Hepatocyte (in vitro differentiated cells): ENCODE results near the gene FAM47C. TPM values are rescaled to one million over a fixed set of nuclear protein-coding genes. Genes with fewer than 3 reads are reported as not detected.
"Not testable (repeated sequence)": the region's sequence is repeated elsewhere in the genome, so short reads cannot be mapped to it uniquely, and the experiment has no call there.

Experiments used
- DNase-seq: peaks from one replicate; pipeline ENCODE4 v3.0.0-alpha.2; 2016; ENCODE audit warnings: low spot score
- H2AFZ ChIP-seq: fragments of 200-600 bp; sonication (generic); 2 replicates; pipeline ENCODE4 v1.6.0; 2016; ENCODE audit warnings: antibody characterized with exemption, mild to moderate bottlenecking
- H3K27ac ChIP-seq: fragments of 200-600 bp; sonication (generic); 2 replicates; pipeline ENCODE4 v1.5.1; 2016; ENCODE audit warnings: mild to moderate bottlenecking
- H3K27me3 ChIP-seq: fragments of 200-600 bp; sonication (generic); 2 replicates; pipeline ENCODE4 v1.6.1; 2016
- H3K36me3 ChIP-seq: fragments of 200-600 bp; sonication (generic); replicated peaks from 2 replicates; pipeline ENCODE4 v1.5.1; 2016; ENCODE audit warnings: low read depth; ENCODE audit not compliant: insufficient read depth
- H3K4me1 ChIP-seq: fragments of 200-600 bp; sonication (generic); 2 replicates; pipeline ENCODE4 v1.5.1; 2016; ENCODE audit warnings: mild to moderate bottlenecking, moderate library complexity; ENCODE audit not compliant: insufficient read depth
- H3K4me2 ChIP-seq: fragments of 200-600 bp; sonication (generic); 2 replicates; pipeline ENCODE4 v1.6.0; 2016
- H3K4me3 ChIP-seq: fragments of 200-600 bp; sonication (generic); 2 replicates; pipeline ENCODE4 v1.5.1; 2016; ENCODE audit warnings: mild to moderate bottlenecking
- H3K79me2 ChIP-seq: fragments of 200-600 bp; sonication (generic); 2 replicates; pipeline ENCODE4 v1.6.0; 2017; ENCODE audit warnings: mild to moderate bottlenecking
- H3K9me2 ChIP-seq: fragments of 200-600 bp; sonication (generic); replicated peaks from 2 replicates; pipeline ENCODE4 v1.6.0; 2017; ENCODE audit warnings: mild to moderate bottlenecking; ENCODE audit not compliant: insufficient read depth
- H3K9me3 ChIP-seq: fragments of 200-600 bp; sonication (generic); 2 replicates; pipeline ENCODE4 v1.5.1; 2016; ENCODE audit warnings: low read depth, mild to moderate bottlenecking
- H4K20me1 ChIP-seq: fragments of 200-600 bp; sonication (generic); 2 replicates; pipeline ENCODE4 v1.6.0; 2016; ENCODE audit warnings: mild to moderate bottlenecking; ENCODE audit not compliant: insufficient read depth, poor library complexity, severe bottlenecking
- EZH2 ChIP-seq: fragments of 200-600 bp; sonication (generic); IDR thresholded peaks from 2 replicates; pipeline ENCODE4 v1.6.1; 2016; ENCODE audit warnings: antibody characterized with exemption, mild to moderate bottlenecking, borderline replicate concordance
- EZH2phosphoT487 ChIP-seq: fragments of 200-600 bp; sonication (generic); IDR thresholded peaks from one replicate; pipeline ENCODE4 v1.6.1; 2018; ENCODE audit warnings: antibody characterized with exemption, mild to moderate bottlenecking, low read depth, moderate library complexity; ENCODE audit not compliant: unreplicated experiment, severe bottlenecking
- WGBS: methylation state at CpG from one replicate; pipeline ENCODE4 v1.1.6; 2016; ENCODE audit warnings: low lambda C conversion rate; ENCODE audit errors: missing lambda C conversion rate; 5-methylcytosine and 5-hydroxymethylcytosine counted together
- polyA plus RNA-seq: library from polyadenylated mRNA; unstranded; fragments of >200 nt; fragmentation: Nextera tagmentation; extraction: Ambion mirVana; gene quantifications from 2 replicates; pipeline ENCODE4 v1.2.1, GENCODE V29; 2016
- total RNA-seq: library from RNA; depleted of rRNA; stranded (reverse); fragments of >200 nt; gene quantifications from 2 replicates; pipeline ENCODE4 v1.2.3, GENCODE V29; 2014
- TF ChIP-seq, protein P1 (sequence below): fragments of 200-600 bp; sonication (generic); IDR thresholded peaks from 2 replicates; pipeline ENCODE4 v1.5.1; 2016; ENCODE audit warnings: antibody characterized with exemption, mild to moderate bottlenecking; ENCODE audit not compliant: poor library complexity

FAM47C gene
- total and polyA plus RNA-seq, 2 experiments from 2014 or later, result not detected

- TF ChIP-seq, protein P1, sequence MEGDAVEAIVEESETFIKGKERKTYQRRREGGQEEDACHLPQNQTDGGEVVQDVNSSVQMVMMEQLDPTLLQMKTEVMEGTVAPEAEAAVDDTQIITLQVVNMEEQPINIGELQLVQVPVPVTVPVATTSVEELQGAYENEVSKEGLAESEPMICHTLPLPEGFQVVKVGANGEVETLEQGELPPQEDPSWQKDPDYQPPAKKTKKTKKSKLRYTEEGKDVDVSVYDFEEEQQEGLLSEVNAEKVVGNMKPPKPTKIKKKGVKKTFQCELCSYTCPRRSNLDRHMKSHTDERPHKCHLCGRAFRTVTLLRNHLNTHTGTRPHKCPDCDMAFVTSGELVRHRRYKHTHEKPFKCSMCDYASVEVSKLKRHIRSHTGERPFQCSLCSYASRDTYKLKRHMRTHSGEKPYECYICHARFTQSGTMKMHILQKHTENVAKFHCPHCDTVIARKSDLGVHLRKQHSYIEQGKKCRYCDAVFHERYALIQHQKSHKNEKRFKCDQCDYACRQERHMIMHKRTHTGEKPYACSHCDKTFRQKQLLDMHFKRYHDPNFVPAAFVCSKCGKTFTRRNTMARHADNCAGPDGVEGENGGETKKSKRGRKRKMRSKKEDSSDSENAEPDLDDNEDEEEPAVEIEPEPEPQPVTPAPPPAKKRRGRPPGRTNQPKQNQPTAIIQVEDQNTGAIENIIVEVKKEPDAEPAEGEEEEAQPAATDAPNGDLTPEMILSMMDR, result peak; percentile 45
- H3K79me2 ChIP-seq, H3K9me2 ChIP-seq, H3K27ac ChIP-seq, H3K4me1 ChIP-seq, H4K20me1 ChIP-seq, H3K36me3 ChIP-seq, H3K9me3 ChIP-seq: not testable (repeated sequence)
- H3K27me3 ChIP-seq, result peaks cover 12% of the 10 kb centered on the region
- peak overlapping the region; percentile 79 for H3K4me2 ChIP-seq
- WGBS, result 17% methylated on average over 68 of the region's 89 CpGs
- peak overlapping the region; percentile 13 for H3K4me3 ChIP-seq
- peak; percentile 46 for DNase-seq
- H2AFZ ChIP-seq, result peak overlapping the region; percentile 68
Measured at GRCh38 chrX:36985416-36986209, 22.6 kb upstream of the FAM47C start.

GRCh38 chrX:36986231-36986630, 21.9 kb upstream of the FAM47C start:
- H4K20me1 ChIP-seq, result no peaks in the 10 kb centered on the region
- peaks cover 12% of the 10 kb centered on the region for H3K27me3 ChIP-seq
- no peak for TF ChIP-seq EZH2phosphoT487
- TF ChIP-seq EZH2, result no peak
- TF ChIP-seq, protein P1, result no peak
- H3K36me3 ChIP-seq, result no peaks in the 10 kb centered on the region
- H3K9me2 ChIP-seq, result no peaks in the 10 kb centered on the region
- 25% methylated on average over 7 of the region's 34 CpGs for WGBS
- no peak overlapping the region for H3K27ac ChIP-seq
- H3K79me2 ChIP-seq, result no peaks in the 10 kb centered on the region
- no peak for DNase-seq
- no peaks in the 10 kb centered on the region for H3K4me1 ChIP-seq
- H3K4me3 ChIP-seq, result no peak overlapping the region
- H2AFZ ChIP-seq, result no peak overlapping the region
- H3K4me2 ChIP-seq, result peak overlapping the region; percentile 79
- no peaks in the 10 kb centered on the region for H3K9me3 ChIP-seq

DNA sequence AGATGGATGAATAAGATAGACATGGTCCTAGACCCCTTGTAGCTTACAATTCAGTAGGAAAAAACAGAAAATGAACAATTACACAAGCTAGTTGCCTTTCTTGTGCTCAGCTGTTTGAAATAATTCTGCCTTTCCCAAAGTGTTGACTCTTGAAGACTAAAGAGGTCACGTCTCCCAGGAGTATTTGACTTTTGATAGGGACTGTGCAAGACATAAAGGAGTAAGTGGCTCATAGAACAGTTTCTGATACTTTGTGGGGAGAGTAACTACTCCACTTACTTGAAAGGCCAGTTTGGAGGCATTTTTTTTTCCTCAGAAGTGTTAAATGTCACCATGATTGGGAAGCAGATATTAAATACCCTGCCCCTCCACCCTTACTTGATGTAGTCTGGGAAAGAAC, 21.0 kb upstream of the FAM47C start:
- no CpG with 5 or more reads among the region's 1 CpG for WGBS
- H3K4me1 ChIP-seq, H3K9me3 ChIP-seq: not testable (repeated sequence)

GRCh38 chrX:37000140-37000539, 8.0 kb upstream of the FAM47C start:
- Histone ChIP-seq H3K4me3 (no peak overlapping the region), H3K27me3 (no peaks in the 10 kb centered on the region), H3K36me3 (no peaks in the 10 kb centered on the region), H3K9me3 (no peaks in the 10 kb centered on the region), H2AFZ (no peak overlapping the region), H3K4me1 (no peaks in the 10 kb centered on the region), H3K27ac (no peak overlapping the region), H3K9me2 (no peaks in the 10 kb centered on the region), H3K4me2 (no peak overlapping the region), H3K79me2 (no peaks in the 10 kb centered on the region), H4K20me1 (no peaks in the 10 kb centered on the region)
- 55% methylated on average over 9 of the region's 9 CpGs for WGBS
- no peak for DNase-seq
- no peak for TF ChIP-seq EZH2phosphoT487
- TF ChIP-seq EZH2, result no peak
- TF ChIP-seq, protein P1, result no peak

More for the DNA sequence above, 21.0 kb upstream of the FAM47C start:
- H3K4me3 ChIP-seq, DNase-seq, H3K36me3 ChIP-seq, H3K27ac ChIP-seq, H3K9me2 ChIP-seq, H4K20me1 ChIP-seq, H3K4me2 ChIP-seq, H2AFZ ChIP-seq, H3K79me2 ChIP-seq: not testable (repeated sequence)
- peaks cover 12% of the 10 kb centered on the region for H3K27me3 ChIP-seq
